ENCODE results near the gene NOM1. TPM values are rescaled to one million over a fixed set of nuclear protein-coding genes. Genes with fewer than 3 reads are reported as not detected.
"Not testable (repeated sequence)": the region's sequence is repeated elsewhere in the genome, so short reads cannot be mapped to it uniquely, and the experiment has no call there.

NOM1 gene
- total and polyA plus RNA-seq, 2 experiments from 2014 or later, result 9.2 to 17.9 TPM

- Histone ChIP-seq H4K20me1 (ENCODE audit: insufficient read depth) (no peaks in the 10 kb centered on the region), H3K79me2 (ENCODE audit: insufficient read depth) (no peaks in the 10 kb centered on the region), H3K36me3 (ENCODE audit: low read depth) (no peaks in the 10 kb centered on the region), H2AFZ (no peak overlapping the region), H3F3A (ENCODE audit: insufficient read depth) (no peaks in the 10 kb centered on the region), H3K4me1 (ENCODE audit: insufficient read depth) (no peaks in the 10 kb centered on the region), H3K9me2 (ENCODE audit: insufficient read depth) (no peaks in the 10 kb centered on the region), H3K27me3 (replicated peaks; ENCODE audit: insufficient read depth) (no peaks in the 10 kb centered on the region), H3K4me3 (no peak overlapping the region), H3K9me3 (ENCODE audit: low read depth) (no peaks in the 10 kb centered on the region), H3K9ac (no peak overlapping the region), H3K4me2 (ENCODE audit: unreplicated experiment) (no peak overlapping the region), H3K27ac (no peak overlapping the region)
- TF ChIP-seq EZH2 (IDR thresholded peaks at IDR 0.05; ENCODE audit: insufficient read depth, poor library complexity, severe bottlenecking), result no peak
- TF ChIP-seq EZH2phosphoT487 (IDR thresholded peaks at IDR 0.05; ENCODE audit: insufficient read depth, low read depth), result no peak
- 57 to 62% methylated on average over 7 of the region's 7 CpGs for WGBS, 2 experiments (ENCODE audit: low coverage in 1 of 2, low lambda C conversion rate in 2 of 2, missing lambda C conversion rate in 2 of 2)
- in situ Hi-C loops (cut with MboI), result no loop called here
- DNase-seq, result peak; percentile 20
Observed at GRCh38 chr7:156935250-156935649, 14.3 kb upstream of the NOM1 start.

GRCh38 chr7:156936766-156937165 lies 12.7 kb upstream of the NOM1 start:
- H3K27me3 ChIP-seq (replicated peaks; ENCODE audit: insufficient read depth); H3K4me2 ChIP-seq (ENCODE audit: unreplicated experiment); H3K36me3 ChIP-seq (ENCODE audit: low read depth); H3K4me1 ChIP-seq (ENCODE audit: insufficient read depth); H3K79me2 ChIP-seq (ENCODE audit: insufficient read depth); H4K20me1 ChIP-seq (ENCODE audit: insufficient read depth); in situ Hi-C loops (cut with MboI); H3K27ac ChIP-seq; H3K9ac ChIP-seq; H3K9me3 ChIP-seq (ENCODE audit: low read depth); H2AFZ ChIP-seq; H3F3A ChIP-seq (ENCODE audit: insufficient read depth); H3K4me3 ChIP-seq; H3K9me2 ChIP-seq (ENCODE audit: insufficient read depth); DNase-seq: not testable (repeated sequence)
- WGBS, 2 experiments (ENCODE audit: low coverage in 1 of 2, low lambda C conversion rate in 2 of 2, missing lambda C conversion rate in 2 of 2), result 59 to 66% methylated on average over 3 of the region's 3 CpGs

GRCh38 chr7:156940421-156941122 lies 8.9 kb upstream of the NOM1 start:
- Histone ChIP-seq H3K9me3 (ENCODE audit: low read depth) (no peaks in the 10 kb centered on the region), H3F3A (ENCODE audit: insufficient read depth) (no peaks in the 10 kb centered on the region), H3K9ac (no peak overlapping the region), H3K4me2 (ENCODE audit: unreplicated experiment) (no peak overlapping the region), H3K9me2 (ENCODE audit: insufficient read depth) (no peaks in the 10 kb centered on the region), H3K79me2 (ENCODE audit: insufficient read depth) (no peaks in the 10 kb centered on the region), H4K20me1 (ENCODE audit: insufficient read depth) (no peaks in the 10 kb centered on the region), H3K27ac (no peak overlapping the region), H3K36me3 (ENCODE audit: low read depth) (no peaks in the 10 kb centered on the region), H3K4me1 (ENCODE audit: insufficient read depth) (no peaks in the 10 kb centered on the region), H3K27me3 (replicated peaks; ENCODE audit: insufficient read depth) (peaks cover 23% of the 10 kb centered on the region), H2AFZ (no peak overlapping the region), H3K4me3 (no peak overlapping the region)
- TF ChIP-seq EZH2phosphoT487 (IDR thresholded peaks at IDR 0.05; ENCODE audit: insufficient read depth, low read depth), result no peak
- TF ChIP-seq EZH2 (IDR thresholded peaks at IDR 0.05; ENCODE audit: insufficient read depth, poor library complexity, severe bottlenecking), result no peak
- 86 to 93% methylated on average over 19 to 57 of the region's 57 CpGs for whole genome bisulfite sequencing, 2 experiments (ENCODE audit: low coverage in 1 of 2, low lambda C conversion rate in 2 of 2, missing lambda C conversion rate in 2 of 2)
- no peak for DNase-seq
- in situ Hi-C loops (cut with MboI), result no loop called here

- Histone ChIP-seq H3F3A (ENCODE audit: insufficient read depth) (no peaks in the 10 kb centered on the region), H3K36me3 (ENCODE audit: low read depth) (no peaks in the 10 kb centered on the region), H3K27ac (no peak overlapping the region), H2AFZ (no peak overlapping the region), H3K79me2 (ENCODE audit: insufficient read depth) (no peaks in the 10 kb centered on the region), H3K9me2 (ENCODE audit: insufficient read depth) (no peaks in the 10 kb centered on the region), H3K9ac (no peak overlapping the region), H4K20me1 (ENCODE audit: insufficient read depth) (no peaks in the 10 kb centered on the region), H3K4me1 (ENCODE audit: insufficient read depth) (no peaks in the 10 kb centered on the region), H3K4me3 (no peak overlapping the region), H3K27me3 (replicated peaks; ENCODE audit: insufficient read depth) (peaks cover 23% of the 10 kb centered on the region), H3K9me3 (ENCODE audit: low read depth) (no peaks in the 10 kb centered on the region), H3K4me2 (ENCODE audit: unreplicated experiment) (no peak overlapping the region)
- WGBS, 2 experiments (ENCODE audit: low coverage in 1 of 2, low lambda C conversion rate in 2 of 2, missing lambda C conversion rate in 2 of 2), result 94 to 97% methylated on average over 27 to 92 of the region's 92 CpGs
- in situ Hi-C loops (cut with MboI), result no loop called here
- TF ChIP-seq EZH2 (IDR thresholded peaks at IDR 0.05; ENCODE audit: insufficient read depth, poor library complexity, severe bottlenecking), result no peak
- no peak for TF ChIP-seq EZH2phosphoT487 (IDR thresholded peaks at IDR 0.05; ENCODE audit: insufficient read depth, low read depth)
- DNase-seq, result no peak
Observed at GRCh38 chr7:156941393-156942182, 7.9 kb upstream of the NOM1 start.
